Erythroblast (primary cell): Measurements from ENCODE around the gene HCRTR2.

ENCODE experiments used
- GATA1 ChIP-seq: IDR thresholded peaks from 2 replicates; pipeline ENCODE4 v1.6.1; 2011; ENCODE audit warnings: low read depth, mild to moderate bottlenecking, control low read depth, low read length, moderate library complexity
- POLR2A ChIP-seq: IDR thresholded peaks from 2 replicates; pipeline ENCODE4 v1.6.1; 2011; ENCODE audit warnings: mild to moderate bottlenecking, low read length

- TF ChIP-seq POLR2A, result no peak
- TF ChIP-seq GATA1, result no peak
Measured at GRCh38 chr6:55260181-55260580, 85.9 kb downstream of the HCRTR2 start.
